ENCODE data around the gene FABP6. TPM values are rescaled to one million over a fixed set of nuclear protein-coding genes. Genes with fewer than 3 reads are reported as not detected.

FABP6 gene
- total RNA-seq, 1 experiment from 2014 or later, result not detected

GRCh38 chr5:160197341-160198144, 31.8 kb upstream of the FABP6 start:
- ChIA-PET POLR2A (ENCODE audit: unreplicated experiment) (no interaction called here), CTCF (interaction anchor here (0.6 kb wide), 1 partner anchor 148 kb away, joined by 4 read pairs; no protein-coding TSS in a partner anchor)
- H3K9me2 ChIP-seq (replicated peaks; ENCODE audit: low read length), result no peaks in the 10 kb centered on the region
- H2AFZ ChIP-seq (ENCODE audit: low read length), result no peak overlapping the region
- H3K79me2 ChIP-seq (ENCODE audit: low read length), result no peaks in the 10 kb centered on the region
- H3K4me1 ChIP-seq (ENCODE audit: insufficient read depth, low read length), result peaks cover 4% of the 10 kb centered on the region; the same call in 1 of the 2 replicates
- no peaks in the 10 kb centered on the region for H3F3A ChIP-seq (ENCODE audit: low read length, unreplicated experiment)
- BruUV-seq (replicated peaks), result no TSS peak
- H3K27ac ChIP-seq (ENCODE audit: low read length), result no peak overlapping the region
- H3K4me2 ChIP-seq (ENCODE audit: low read length), result no peak overlapping the region
- no peaks in the 10 kb centered on the region for H3K27me3 ChIP-seq (ENCODE audit: low read length)
- no peaks in the 10 kb centered on the region for H3K9me3 ChIP-seq (ENCODE audit: low read length)
- H3K9ac ChIP-seq (ENCODE audit: low read length), result no peak overlapping the region
- DNase-seq (no peak), ATAC-seq (no peak)
- intact Hi-C loops (cut with micrococcal nuclease), result no loop called here
- TF ChIP-seq CTCF (conservative IDR thresholded peaks at IDR 0.05; ENCODE audit: low read depth, low read length), result no peak
- TF ChIP-seq EZH2phosphoT487 (IDR thresholded peaks at IDR 0.05; ENCODE audit: borderline replicate concordance, low read length), result no peak
- no peak for TF ChIP-seq EZH2 (IDR thresholded peaks at IDR 0.05; ENCODE audit: low read length, unreplicated experiment)
- H3K4me3 ChIP-seq (ENCODE audit: low read length), result no peak overlapping the region
- no peaks in the 10 kb centered on the region for H4K20me1 ChIP-seq (ENCODE audit: low read length)
- no peaks in the 10 kb centered on the region for H3K36me3 ChIP-seq (ENCODE audit: low read depth, low read length)

- Histone ChIP-seq H4K20me1 (ENCODE audit: low read length) (no peaks in the 10 kb centered on the region), H3K79me2 (ENCODE audit: low read length) (no peaks in the 10 kb centered on the region), H3K4me2 (ENCODE audit: low read length) (no peak overlapping the region), H3K27ac (ENCODE audit: low read length) (no peak overlapping the region), H3K36me3 (ENCODE audit: low read depth, low read length) (no peaks in the 10 kb centered on the region), H3K4me3 (ENCODE audit: low read length) (no peak overlapping the region), H3K9me2 (replicated peaks; ENCODE audit: low read length) (no peaks in the 10 kb centered on the region), H3K4me1 (ENCODE audit: insufficient read depth, low read length) (peaks cover 4% of the 10 kb centered on the region; the same call in 1 of the 2 replicates), H2AFZ (ENCODE audit: low read length) (no peak overlapping the region), H3K27me3 (ENCODE audit: low read length) (no peaks in the 10 kb centered on the region), H3K9me3 (ENCODE audit: low read length) (no peaks in the 10 kb centered on the region), H3F3A (ENCODE audit: low read length, unreplicated experiment) (no peaks in the 10 kb centered on the region), H3K9ac (ENCODE audit: low read length) (no peak overlapping the region)
- intact Hi-C loops (cut with micrococcal nuclease), result no loop called here
- ChIA-PET POLR2A (ENCODE audit: unreplicated experiment) (no interaction called here), CTCF (interaction anchor here (0.6 kb wide), 1 partner anchor 147 kb away, joined by 4 read pairs; no protein-coding TSS in a partner anchor)
- DNase-seq, result no peak
- BruUV-seq (replicated peaks), result no TSS peak
- ATAC-seq, result no peak
- TF ChIP-seq EZH2 (IDR thresholded peaks at IDR 0.05; ENCODE audit: low read length, unreplicated experiment), result no peak
- no peak for TF ChIP-seq EZH2phosphoT487 (IDR thresholded peaks at IDR 0.05; ENCODE audit: borderline replicate concordance, low read length)
- no peak for TF ChIP-seq CTCF (conservative IDR thresholded peaks at IDR 0.05; ENCODE audit: low read depth, low read length)
Measured at GRCh38 chr5:160198146-160198545, 31.2 kb upstream of the FABP6 start.

All from PC-3 (cell line).